ENCODE results near the gene SENP2. TPM values are rescaled to one million over a fixed set of nuclear protein-coding genes. Genes with fewer than 3 reads are reported as not detected.
"Not testable (repeated sequence)": the region's sequence is repeated elsewhere in the genome, so short reads cannot be mapped to it uniquely, and the experiment has no call there.

SENP2 gene
- total RNA-seq, 3 donors from 2014 or later: 27.1 to 40.5 (median 28.4) TPM

- intact Hi-C loops (cut with DNase I, micrococcal nuclease): no loop called here
- no peak for ATAC-seq
These were observed 54.2 kb downstream of the SENP2 start for GRCh38 chr3:185640308-185640707.

GRCh38 chr3:185645191-185645590 lies 59.1 kb downstream of the SENP2 start:
- ATAC-seq; DNase-seq; H3K4me1 ChIP-seq (ENCODE audit: low read depth); H3K9me3 ChIP-seq; intact Hi-C loops (cut with DNase I, micrococcal nuclease); H3K36me3 ChIP-seq (ENCODE audit: low read depth); H3K4me3 ChIP-seq: not testable (repeated sequence)

More at GRCh38 chr3:185640308-185640707, 54.2 kb downstream of the SENP2 start:
- no peak for DNase-seq
- Histone ChIP-seq H3K4me3 (no peak overlapping the region), H3K9me3 (no peaks in the 10 kb centered on the region), H3K36me3 (ENCODE audit: low read depth) (no peaks in the 10 kb centered on the region), H3K4me1 (ENCODE audit: low read depth) (no peaks in the 10 kb centered on the region)
- TF ChIP-seq, protein P1, sequence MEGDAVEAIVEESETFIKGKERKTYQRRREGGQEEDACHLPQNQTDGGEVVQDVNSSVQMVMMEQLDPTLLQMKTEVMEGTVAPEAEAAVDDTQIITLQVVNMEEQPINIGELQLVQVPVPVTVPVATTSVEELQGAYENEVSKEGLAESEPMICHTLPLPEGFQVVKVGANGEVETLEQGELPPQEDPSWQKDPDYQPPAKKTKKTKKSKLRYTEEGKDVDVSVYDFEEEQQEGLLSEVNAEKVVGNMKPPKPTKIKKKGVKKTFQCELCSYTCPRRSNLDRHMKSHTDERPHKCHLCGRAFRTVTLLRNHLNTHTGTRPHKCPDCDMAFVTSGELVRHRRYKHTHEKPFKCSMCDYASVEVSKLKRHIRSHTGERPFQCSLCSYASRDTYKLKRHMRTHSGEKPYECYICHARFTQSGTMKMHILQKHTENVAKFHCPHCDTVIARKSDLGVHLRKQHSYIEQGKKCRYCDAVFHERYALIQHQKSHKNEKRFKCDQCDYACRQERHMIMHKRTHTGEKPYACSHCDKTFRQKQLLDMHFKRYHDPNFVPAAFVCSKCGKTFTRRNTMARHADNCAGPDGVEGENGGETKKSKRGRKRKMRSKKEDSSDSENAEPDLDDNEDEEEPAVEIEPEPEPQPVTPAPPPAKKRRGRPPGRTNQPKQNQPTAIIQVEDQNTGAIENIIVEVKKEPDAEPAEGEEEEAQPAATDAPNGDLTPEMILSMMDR (IDR thresholded peaks at IDR 0.05): no peak

- DNase-seq (no peak), ATAC-seq (no peak)
- TF ChIP-seq, protein P1 (IDR thresholded peaks at IDR 0.05): no peak
- Histone ChIP-seq H3K4me3 (no peak overlapping the region), H3K9me3 (no peaks in the 10 kb centered on the region), H3K36me3 (ENCODE audit: low read depth) (no peaks in the 10 kb centered on the region), H3K4me1 (ENCODE audit: low read depth) (no peaks in the 10 kb centered on the region)
- intact Hi-C loops (cut with DNase I, micrococcal nuclease): no loop called here
These were observed 59.7 kb downstream of the SENP2 start for GRCh38 chr3:185645596-185646381.

DNA sequence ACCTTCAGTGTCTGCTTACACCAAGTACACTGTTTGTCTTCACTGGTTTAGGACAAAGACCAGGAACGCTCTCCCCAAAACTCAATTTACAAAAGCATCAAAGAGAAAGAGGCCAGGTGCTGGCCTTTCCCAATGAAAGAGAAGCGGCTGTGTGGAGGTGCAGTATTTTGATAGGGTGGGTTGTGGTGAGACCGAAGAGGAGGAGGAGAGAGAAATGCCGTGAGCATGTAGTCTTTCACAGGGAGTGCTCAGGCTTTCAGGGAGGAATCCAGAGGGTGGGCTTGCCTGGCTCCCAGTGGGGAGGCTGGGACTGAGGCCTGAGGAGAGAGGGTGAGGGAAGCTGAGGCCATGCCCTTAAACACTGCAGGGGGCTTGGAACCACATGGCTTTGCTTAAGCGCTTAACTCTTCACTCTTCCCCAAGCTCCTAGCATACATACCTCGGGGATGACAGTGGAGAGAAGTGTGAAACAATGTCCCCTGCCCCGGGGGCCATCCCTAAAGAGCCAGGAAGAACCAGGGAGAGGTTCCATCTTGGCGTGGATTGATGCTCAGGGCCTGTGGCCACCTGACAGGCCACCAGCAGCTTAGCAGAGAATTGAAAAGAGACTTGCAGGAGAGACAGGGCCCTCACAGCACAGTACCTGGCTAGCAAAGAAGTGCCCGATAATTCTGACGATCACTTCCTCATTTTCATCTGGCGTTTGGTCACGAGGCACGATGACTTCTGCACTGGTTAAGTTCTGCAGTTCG lies 60.5 kb downstream of the SENP2 start:
- TF ChIP-seq, protein P1 (IDR thresholded peaks at IDR 0.05): no peak
- ATAC-seq: no peak
- no peaks in the 10 kb centered on the region for H3K4me1 ChIP-seq (ENCODE audit: low read depth)
- DNase-seq: no peak
- H3K9me3 ChIP-seq: no peaks in the 10 kb centered on the region
- intact Hi-C loops (cut with DNase I, micrococcal nuclease): no loop called here
- H3K4me3 ChIP-seq: no peak overlapping the region
- H3K36me3 ChIP-seq (ENCODE audit: low read depth): no peaks in the 10 kb centered on the region

DNA sequence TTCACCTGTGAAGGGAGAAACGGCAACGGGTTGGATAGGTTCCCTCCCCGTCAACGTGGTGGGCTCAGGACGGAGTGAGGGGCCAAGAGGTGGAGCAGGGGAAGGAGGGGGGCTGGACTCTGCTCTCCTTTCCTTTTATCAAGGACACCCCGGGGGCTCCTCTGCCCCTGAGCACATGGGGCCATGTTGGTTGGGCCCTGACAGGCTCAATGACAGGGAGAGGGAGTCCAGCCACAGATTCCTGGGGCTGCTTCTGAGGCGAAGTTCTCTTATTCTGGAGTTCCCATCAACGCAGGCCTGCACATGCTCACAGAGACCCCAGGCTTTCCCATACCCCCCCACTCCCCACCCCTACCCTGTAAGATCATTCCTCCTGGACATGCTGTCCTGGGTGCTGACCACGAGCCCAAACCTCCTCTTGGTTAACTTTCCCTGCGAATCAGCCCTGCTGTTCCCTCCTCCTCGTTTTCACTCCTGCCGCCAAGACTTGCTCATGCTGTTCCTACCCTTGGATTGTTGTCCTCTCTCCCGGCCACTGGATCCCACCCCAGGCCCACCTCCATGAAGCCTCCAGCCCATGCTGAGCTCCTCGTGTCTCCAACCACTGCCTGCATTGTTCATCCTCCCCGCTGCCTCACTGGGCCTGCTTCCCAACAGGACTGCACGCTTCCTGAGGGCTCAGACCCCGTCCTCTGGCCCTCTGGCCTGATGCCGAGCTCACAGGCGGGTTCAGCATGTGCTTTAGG lies 61.2 kb downstream of the SENP2 start:
- Histone ChIP-seq H3K36me3 (ENCODE audit: low read depth) (no peaks in the 10 kb centered on the region), H3K9me3 (no peaks in the 10 kb centered on the region)

More for the DNA sequence above, 61.2 kb downstream of the SENP2 start:
- intact Hi-C loops (cut with DNase I, micrococcal nuclease): no loop called here
- Histone ChIP-seq H3K4me3 (no peak overlapping the region), H3K4me1 (ENCODE audit: low read depth) (no peaks in the 10 kb centered on the region)
- TF ChIP-seq, protein P1 (IDR thresholded peaks at IDR 0.05): no peak
- ATAC-seq: no peak
- DNase-seq: no peak
